Erythroblast (primary cell): ENCODE results near the gene ALPK3.

Source experiments
- GATA1 ChIP-seq: IDR thresholded peaks from 2 replicates; pipeline ENCODE4 v1.6.1; 2011; ENCODE audit warnings: low read depth, mild to moderate bottlenecking, control low read depth, low read length, moderate library complexity
- POLR2A ChIP-seq: IDR thresholded peaks from 2 replicates; pipeline ENCODE4 v1.6.1; 2011; ENCODE audit warnings: mild to moderate bottlenecking, low read length

GRCh38 chr15:84856731-84857417 is 39.7 kb downstream of the ALPK3 start:
- TF ChIP-seq POLR2A (no peak), GATA1 (no peak)
